IMR-90 (cell line): Measurements from ENCODE around the gene TMEM218. TPM values are rescaled to one million over a fixed set of nuclear protein-coding genes. Genes with fewer than 3 reads are reported as not detected.

Source experiments
- ATAC-seq: fragments of 200-7000 bp; cut with Tn5 transposase; 2 replicates; pipeline ENCODE4 v1.9.1; 2020; ENCODE audit warnings: low read depth, mild to moderate bottlenecking, moderate library complexity
- BruUV-seq: library from RNA; stranded (reverse); fragments of 400-500 nt; replicated peaks from 2 replicates; lab custom pipeline; 2021; lab: Mats Ljungman, UMichigan
- CTCF ChIA-PET: fragments of 300-600 bp; formaldehyde crosslinking; extraction: SDS; loops from one replicate; lab custom pipeline; 2021; ENCODE audit warnings: antibody characterized with exemption; lab: Yijun Ruan, JAX
- POLR2A ChIA-PET: fragments of 300-600 bp; sonication (Branson Sonifier 250); formaldehyde crosslinking; loops from one replicate; lab custom pipeline; 2022; ENCODE audit warnings: antibody characterized with exemption; ENCODE audit not compliant: unreplicated experiment; lab: Charles Lee
- DNase-seq: peaks from one replicate; pipeline ENCODE4 v3.0.0; 2013
- H2AFZ ChIP-seq: replicated peaks from 2 replicates; pipeline ENCODE3; 2013; ENCODE audit warnings: low read length, mild to moderate bottlenecking; ENCODE audit not compliant: poor library complexity
- H2AK5ac ChIP-seq: 2 replicates; pipeline ENCODE4 v1.6.1; 2013; ENCODE audit warnings: low read depth, low read length, inconsistent platforms
- H2AK9ac ChIP-seq: replicated peaks from 2 replicates; pipeline ENCODE3; 2013; ENCODE audit warnings: mild to moderate bottlenecking, low read depth, low read length, moderate library complexity; ENCODE audit not compliant: poor library complexity
- H2BK120ac ChIP-seq: 2 replicates; pipeline ENCODE4 v1.6.1; 2013; ENCODE audit warnings: low read depth, low read length, inconsistent platforms
- H2BK15ac ChIP-seq: 3 replicates; pipeline ENCODE4 v1.6.1; 2013; ENCODE audit warnings: low read depth, low read length, inconsistent platforms
- H2BK20ac ChIP-seq: 2 replicates; pipeline ENCODE4 v1.6.1; 2013; ENCODE audit warnings: low read depth, mild to moderate bottlenecking, inconsistent platforms, low read length, moderate library complexity
- H2BK5ac ChIP-seq: 2 replicates; pipeline ENCODE4 v1.6.1; 2013; ENCODE audit warnings: mild to moderate bottlenecking, low read depth, low read length, inconsistent platforms; ENCODE audit not compliant: poor library complexity, severe bottlenecking
- H3K14ac ChIP-seq: replicated peaks from 2 replicates; pipeline ENCODE4 v1.6.1; 2013; ENCODE audit warnings: low read depth, low read length, inconsistent platforms
- H3K18ac ChIP-seq: 2 replicates; pipeline ENCODE4 v1.6.1; 2013; ENCODE audit warnings: low read depth, low read length, control low read depth
- H3K23ac ChIP-seq: 2 replicates; pipeline ENCODE4 v1.6.1; 2013; ENCODE audit warnings: low read depth, low read length, inconsistent platforms
- H3K27ac ChIP-seq: 2 replicates; pipeline ENCODE4 v1.5.1; 2013; ENCODE audit warnings: mild to moderate bottlenecking, control low read depth, low read length; ENCODE audit not compliant: insufficient read depth
- H3K27me3 ChIP-seq: 2 replicates; pipeline ENCODE4 v1.6.1; 2013; ENCODE audit warnings: low read length; ENCODE audit not compliant: control insufficient read depth, insufficient read depth
- H3K36me3 ChIP-seq: 2 replicates; pipeline ENCODE4 v1.6.1; 2013; ENCODE audit warnings: low read length, mixed read lengths; ENCODE audit not compliant: control insufficient read depth, insufficient read depth
- H3K4ac ChIP-seq: 2 replicates; pipeline ENCODE4 v1.6.1; 2013; ENCODE audit warnings: low read depth, low read length, inconsistent platforms
- H3K4me1 ChIP-seq: 2 replicates; pipeline ENCODE4 v1.6.1; 2013; ENCODE audit warnings: low read length, mixed read lengths; ENCODE audit not compliant: control insufficient read depth, insufficient read depth
- H3K4me2 ChIP-seq: 2 replicates; pipeline ENCODE4 v1.6.1; 2013; ENCODE audit warnings: low read depth, mild to moderate bottlenecking, control low read depth, low read length, moderate library complexity
- H3K4me3 ChIP-seq: 2 replicates; pipeline ENCODE4 v1.5.1; 2013; ENCODE audit warnings: low read depth, mild to moderate bottlenecking, control low read depth, low read length, moderate library complexity; ENCODE audit not compliant: insufficient read depth
- H3K56ac ChIP-seq: 2 replicates; pipeline ENCODE4 v1.6.1; 2013; ENCODE audit warnings: low read length, inconsistent platforms; ENCODE audit not compliant: insufficient read depth; ENCODE audit errors: extremely low read depth
- H3K79me1 ChIP-seq, 2 experiments: 2 replicates each; pipeline ENCODE4 v1.6.1; 2013; ENCODE audit warnings: low read length in 2 of 2, inconsistent platforms in 1 of 2, low read depth in 1 of 2
- H3K9ac ChIP-seq: 2 replicates; pipeline ENCODE4 v1.6.1; 2013; ENCODE audit warnings: low read depth, low read length, control low read depth
- H3K9me1 ChIP-seq: 2 replicates; pipeline ENCODE4 v1.6.1; 2013; ENCODE audit warnings: low read length, inconsistent platforms; ENCODE audit not compliant: insufficient read depth
- H3K9me3 ChIP-seq: 2 replicates; pipeline ENCODE4 v1.6.1; 2013; ENCODE audit warnings: low read length; ENCODE audit not compliant: control insufficient read depth, insufficient read depth
- H4K20me1 ChIP-seq: 2 replicates; pipeline ENCODE4 v1.6.1; 2013; ENCODE audit warnings: low read length, inconsistent platforms; ENCODE audit not compliant: insufficient read depth
- H4K5ac ChIP-seq: 2 replicates; pipeline ENCODE4 v1.6.1; 2013; ENCODE audit warnings: mild to moderate bottlenecking, low read depth, low read length, control low read depth
- H4K8ac ChIP-seq, 2 experiments: 2 replicates each; pipeline ENCODE4 v1.6.1; 2013; ENCODE audit warnings: low read depth in 2 of 2, low read length in 2 of 2, control low read depth in 1 of 2, inconsistent platforms in 1 of 2
- H4K91ac ChIP-seq: 2 replicates; pipeline ENCODE4 v1.6.1; 2013; ENCODE audit warnings: low read depth, low read length, inconsistent platforms; ENCODE audit not compliant: insufficient read depth
- FOS ChIP-seq: fragments of 150-350 bp; IDR thresholded peaks from 2 replicates; pipeline ENCODE4 v1.6.1; 2016; ENCODE audit warnings: low read depth, low read length
- RCOR1 ChIP-seq: IDR thresholded peaks from 2 replicates; pipeline ENCODE4 v1.6.1; 2012; ENCODE audit warnings: mild to moderate bottlenecking, low read length, improper control_type of control experiment; ENCODE audit not compliant: insufficient replicate concordance
- SMC3 ChIP-seq: fragments of 150-350 bp; IDR thresholded peaks from 2 replicates; pipeline ENCODE4 v1.6.1; 2016; ENCODE audit warnings: low read depth, mild to moderate bottlenecking, antibody characterized with exemption, low read length, moderate library complexity
- WGBS, 2 experiments: methylation state at CpG; one replicate each; pipeline versions ENCODE4 v1.1.5 to v1.1.7; 2013; ENCODE audit warnings: missing lambda C conversion rate in 2 of 2; ENCODE audit not compliant: insufficient read length in 1 of 2; ENCODE audit errors: extremely low coverage in 2 of 2; 5-methylcytosine and 5-hydroxymethylcytosine counted together
- dilution Hi-C: fragments of 300-500 bp; cut with HindIII; formaldehyde crosslinking; loops from one replicate; pipeline ENCODE4 v1.14.3; 2018; ENCODE audit warnings: low sequenced_read_pairs; ENCODE audit not compliant: unreplicated experiment
- in situ Hi-C: fragments of 300-500 bp; cut with MboI; formaldehyde crosslinking; loops from 3 replicates; pipeline ENCODE4 v1.14.3; 2019; ENCODE audit warnings: low sequenced_read_pairs, inconsistent platforms, mixed read lengths
- intact Hi-C: fragments of 100-400 bp; cut with micrococcal nuclease; formaldehyde crosslinking; loops from 2 replicates; pipeline ENCODE4 v1.10.0; 2022
- polyA plus RNA-seq, 3 experiments: library from polyadenylated mRNA; depleted of rRNA; stranded (reverse); fragments of >200 nt; gene quantifications; 2 replicates each; pipeline ENCODE4 v1.2.3, GENCODE V29; 2012; ENCODE audit warnings: low replicate concordance in 1 of 3
- total RNA-seq: library from RNA; depleted of rRNA; stranded (reverse); fragments of >200 nt; gene quantifications from 2 replicates; pipeline ENCODE4 v1.2.3, GENCODE V29; 2012
- TF ChIP-seq, protein P1 (sequence below): fragments of 150-350 bp; IDR thresholded peaks from 2 replicates; pipeline ENCODE4 v1.6.1; 2016; ENCODE audit warnings: low read depth, mild to moderate bottlenecking, low read length, moderate library complexity, borderline replicate concordance

Gene TMEM218
- total and polyA plus RNA-seq, 2 of the 4 experiments (the other 2 are of a cell fraction): 19.4 to 23.0 TPM

DNA sequence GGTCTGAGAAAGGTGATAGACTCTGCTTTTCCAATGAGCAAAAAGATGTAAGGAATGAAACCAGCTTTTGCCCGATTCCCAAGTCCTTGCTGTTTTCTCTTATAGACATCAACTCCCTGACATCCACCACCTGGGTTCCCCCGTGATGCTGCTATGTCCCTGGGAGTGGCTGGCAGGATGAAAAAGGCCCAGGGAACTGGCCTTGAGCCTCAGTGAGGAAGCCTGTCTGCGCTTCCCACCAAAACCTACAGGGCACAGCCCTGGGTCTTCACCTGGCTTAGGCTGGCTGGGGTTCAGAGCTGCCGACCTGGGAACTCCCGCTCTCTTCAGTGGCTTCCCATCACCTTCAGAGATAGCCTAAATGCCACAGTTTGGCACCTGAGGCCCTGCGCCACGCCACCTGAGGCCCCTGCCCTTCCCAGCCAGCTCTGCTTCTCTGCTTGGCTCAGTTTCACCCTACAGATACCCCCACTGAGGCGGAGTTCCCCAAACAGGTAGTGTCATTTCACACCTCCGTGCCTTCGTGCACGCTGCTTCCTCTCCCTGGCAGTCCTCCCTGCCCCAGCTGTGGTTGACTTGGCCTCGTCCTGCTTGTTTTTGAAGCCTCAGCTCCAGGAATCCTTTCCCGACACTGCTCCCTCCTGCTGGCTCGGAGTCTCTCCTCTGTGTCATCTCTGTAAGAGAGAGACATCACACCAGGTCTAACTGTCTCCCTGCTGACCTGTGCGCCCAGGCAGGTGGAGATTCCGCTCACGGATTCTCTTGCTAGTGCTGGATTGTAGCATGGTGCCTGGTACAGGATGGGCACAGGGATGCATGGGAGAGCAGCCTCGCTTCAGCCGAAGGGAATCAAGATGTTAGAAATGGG lies 37.6 kb downstream of the TMEM218 start (continued):
- TF ChIP-seq SMC3: no peak

DNA sequence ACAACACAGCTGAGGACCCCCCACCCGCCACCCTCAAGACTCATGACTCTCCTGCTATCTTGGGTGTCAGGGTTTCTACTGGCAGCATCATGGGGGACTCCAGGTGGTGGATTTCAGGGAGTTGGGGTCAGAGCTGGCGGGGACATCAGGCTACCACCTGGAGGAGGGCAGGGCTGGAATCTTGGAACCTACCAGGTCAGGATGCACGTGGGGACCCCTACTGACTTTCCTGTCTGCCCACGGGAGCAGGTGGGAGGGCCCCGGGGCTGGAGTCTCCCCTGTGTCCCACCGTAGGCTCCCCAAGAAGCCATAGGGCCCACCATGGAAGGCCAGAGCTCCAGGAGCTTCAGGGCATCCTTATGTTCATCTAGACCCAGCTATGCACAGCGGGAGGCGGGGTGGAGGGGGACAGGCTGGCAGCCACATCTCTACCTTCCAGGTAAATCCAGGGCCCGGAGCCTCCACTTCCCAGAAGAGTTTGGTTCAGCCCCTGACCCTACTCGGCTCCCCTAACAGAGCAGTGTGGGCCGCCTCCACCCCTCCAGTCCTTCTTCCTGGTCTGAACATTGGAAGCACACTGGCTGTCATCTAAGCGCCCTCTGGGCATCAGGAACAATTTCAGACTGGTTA lies 38.4 kb downstream of the TMEM218 start:
- ATAC-seq (no peak), DNase-seq (no peak)
- Histone ChIP-seq H3K9me3 (no peaks in the 10 kb centered on the region), H2BK15ac (no peak overlapping the region), H3K56ac (no peak overlapping the region), H4K91ac (no peak overlapping the region), H3K4me2 (no peak overlapping the region), H3K4me3 (no peak overlapping the region), H4K20me1 (no peaks in the 10 kb centered on the region), H3K14ac (no peak overlapping the region), H4K5ac (no peak overlapping the region), H2AK9ac (no peak overlapping the region), H2BK120ac (no peak overlapping the region), H3K27me3 (no peaks in the 10 kb centered on the region; the same call in 1 of the 2 replicates), H3K27ac (no peak overlapping the region), H2AFZ (no peak overlapping the region), H3K18ac (no peak overlapping the region), H3K36me3 (no peaks in the 10 kb centered on the region), H3K4ac (no peak overlapping the region), H3K9me1 (peaks cover 20% of the 10 kb centered on the region), H3K9ac (no peak overlapping the region), H2BK20ac (no peak overlapping the region), H2BK5ac (no peak overlapping the region), H2AK5ac (no peak overlapping the region), H4K8ac (no peak overlapping the region), H3K79me1 (no peaks in the 10 kb centered on the region), H3K23ac (no peak overlapping the region), H3K4me1 (peaks cover 15% of the 10 kb centered on the region)
- dilution Hi-C loops: no loop called here
- BruUV-seq: no TSS peak
- 100% methylated on average over 1 of the region's 12 CpGs; no CpG with 5 or more reads in 1 of the 2 experiments for WGBS, 2 experiments
- intact Hi-C loops: no loop called here
- ChIA-PET CTCF (no interaction called here), POLR2A (no interaction called here)
- no peak for TF ChIP-seq RCOR1
- TF ChIP-seq FOS: no peak
- TF ChIP-seq, protein P1, sequence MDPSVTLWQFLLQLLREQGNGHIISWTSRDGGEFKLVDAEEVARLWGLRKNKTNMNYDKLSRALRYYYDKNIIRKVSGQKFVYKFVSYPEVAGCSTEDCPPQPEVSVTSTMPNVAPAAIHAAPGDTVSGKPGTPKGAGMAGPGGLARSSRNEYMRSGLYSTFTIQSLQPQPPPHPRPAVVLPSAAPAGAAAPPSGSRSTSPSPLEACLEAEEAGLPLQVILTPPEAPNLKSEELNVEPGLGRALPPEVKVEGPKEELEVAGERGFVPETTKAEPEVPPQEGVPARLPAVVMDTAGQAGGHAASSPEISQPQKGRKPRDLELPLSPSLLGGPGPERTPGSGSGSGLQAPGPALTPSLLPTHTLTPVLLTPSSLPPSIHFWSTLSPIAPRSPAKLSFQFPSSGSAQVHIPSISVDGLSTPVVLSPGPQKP: no peak
- in situ Hi-C loops: no loop called here
